GM23338 (cell line): ENCODE measurements around the gene MT1HL1. TPM values are rescaled to one million over a fixed set of nuclear protein-coding genes. Genes with fewer than 3 reads are reported as not detected.

Experiments used
- ATAC-seq: fragments of 200-7000 bp; cut with Tn5 transposase; 3 replicates; pipeline ENCODE4 v1.9.1; 2020
- DNase-seq: peaks from one replicate; pipeline ENCODE4 v3.0.0-alpha.2; 2015; ENCODE audit warnings: low spot score
- H2AFZ ChIP-seq: fragments of 200-600 bp; sonication (generic); 2 replicates; pipeline ENCODE4 v1.8.0; 2016; ENCODE audit warnings: antibody characterized with exemption, mild to moderate bottlenecking, moderate library complexity
- H3F3A ChIP-seq: fragments of 200-600 bp; sonication (generic); replicated peaks from 2 replicates; pipeline ENCODE4 v1.8.0; 2017; ENCODE audit warnings: antibody characterized with exemption, mixed run types, low read depth
- H3K27ac ChIP-seq: fragments of 200-600 bp; sonication (generic); 2 replicates; pipeline ENCODE4 v1.6.1; 2016; ENCODE audit warnings: low read depth
- H3K27me3 ChIP-seq: fragments of 200-600 bp; sonication (generic); 2 replicates; pipeline ENCODE4 v1.8.0; 2016; ENCODE audit warnings: mild to moderate bottlenecking, mixed run types, moderate library complexity; ENCODE audit not compliant: insufficient read depth
- H3K36me3 ChIP-seq: fragments of 200-600 bp; sonication (generic); 2 replicates; pipeline ENCODE4 v1.8.0; 2016; ENCODE audit warnings: mild to moderate bottlenecking; ENCODE audit not compliant: insufficient read depth
- H3K4me1 ChIP-seq: fragments of 200-600 bp; sonication (generic); 2 replicates; pipeline ENCODE4 v1.8.0; 2016; ENCODE audit warnings: mild to moderate bottlenecking, moderate library complexity; ENCODE audit not compliant: insufficient read depth
- H3K4me2 ChIP-seq: fragments of 200-600 bp; sonication (generic); 2 replicates; pipeline ENCODE4 v1.7.1; 2017; ENCODE audit warnings: mixed run types
- H3K4me3 ChIP-seq: fragments of 200-600 bp; sonication (generic); 2 replicates; pipeline ENCODE4 v1.6.1; 2016; ENCODE audit warnings: mixed run types
- H3K79me2 ChIP-seq: fragments of 200-600 bp; sonication (generic); replicated peaks from 2 replicates; pipeline ENCODE4 v1.8.0; 2017; ENCODE audit warnings: mild to moderate bottlenecking; ENCODE audit not compliant: insufficient read depth
- H3K9me2 ChIP-seq: fragments of 200-600 bp; sonication (generic); 2 replicates; pipeline ENCODE4 v1.8.0; 2017; ENCODE audit not compliant: insufficient read depth
- H4K20me1 ChIP-seq: fragments of 200-600 bp; sonication (generic); replicated peaks from 2 replicates; pipeline ENCODE4 v1.8.0; 2017; ENCODE audit warnings: mild to moderate bottlenecking; ENCODE audit not compliant: insufficient read depth
- H3K27ac Mint-ChIP-seq: 2 replicates; pipeline ENCODE4 v1.8.0; 2020; ENCODE audit warnings: inconsistent platforms, mild to moderate bottlenecking, moderate library complexity, mixed read lengths
- H3K27me3 Mint-ChIP-seq: 3 replicates; pipeline ENCODE4 v1.8.0; 2022; ENCODE audit warnings: low read depth, mild to moderate bottlenecking, moderate library complexity, mixed read lengths, inconsistent platforms; ENCODE audit not compliant: insufficient read depth, poor library complexity
- H3K36me3 Mint-ChIP-seq: 3 replicates; pipeline ENCODE4 v1.8.0; 2021; ENCODE audit warnings: low read depth, mild to moderate bottlenecking, inconsistent platforms, moderate library complexity, mixed read lengths
- H3K4me1 Mint-ChIP-seq: 3 replicates; pipeline ENCODE4 v1.8.0; 2020; ENCODE audit warnings: mild to moderate bottlenecking, inconsistent platforms, mixed read lengths
- H3K4me3 Mint-ChIP-seq: 3 replicates; pipeline ENCODE4 v1.8.0; 2021; ENCODE audit warnings: moderate library complexity, mild to moderate bottlenecking, inconsistent platforms, mixed read lengths
- H3K9me3 Mint-ChIP-seq: 3 replicates; pipeline ENCODE4 v1.8.0; 2020; ENCODE audit warnings: moderate library complexity, mild to moderate bottlenecking, inconsistent platforms, mixed read lengths
- CREB1 ChIP-seq: fragments of 250-450 bp; sonication (Bioruptor Pico); IDR thresholded peaks from 2 replicates; pipeline ENCODE4 v1.5.0; 2020; ENCODE audit warnings: low read depth, mild to moderate bottlenecking, moderate library complexity
- EZH2 ChIP-seq: fragments of 200-600 bp; sonication (generic); IDR thresholded peaks from one replicate; pipeline ENCODE4 v1.8.0; 2017; ENCODE audit warnings: antibody characterized with exemption, mild to moderate bottlenecking, low read depth; ENCODE audit not compliant: unreplicated experiment
- JUNB ChIP-seq: IDR thresholded peaks from one replicate; pipeline ENCODE4 v1.6.1; 2016; ENCODE audit warnings: antibody characterized with exemption; ENCODE audit not compliant: unreplicated experiment
- NANOG ChIP-seq: IDR thresholded peaks from 2 replicates; pipeline ENCODE4 v1.6.1; 2016; ENCODE audit warnings: antibody characterized with exemption, borderline replicate concordance
- ZNF114 ChIP-seq: fragments of 250-450 bp; sonication (Bioruptor Pico); IDR thresholded peaks from 2 replicates; pipeline ENCODE4 v1.5.0; 2020; ENCODE audit warnings: mild to moderate bottlenecking, moderate library complexity
- ZNF462 ChIP-seq: fragments of 250-450 bp; sonication (Bioruptor Pico); IDR thresholded peaks from 2 replicates; pipeline ENCODE4 v1.5.0; 2020; ENCODE audit warnings: mild to moderate bottlenecking, moderate library complexity
- polyA plus RNA-seq: library from polyadenylated mRNA; unstranded; fragments of >200 nt; fragmentation: Nextera tagmentation; extraction: Ambion mirVana; gene quantifications from 2 replicates; pipeline ENCODE4 v1.2.1, GENCODE V29; 2016
- total RNA-seq: library from RNA; depleted of rRNA; stranded (reverse); fragments of >200 nt; shearing (Covaris generic); gene quantifications from 2 replicates; pipeline ENCODE4 v1.2.3, GENCODE V29; 2014
- TF ChIP-seq, protein P1 (sequence below), 2 experiments: fragments of 200-600 bp in 1 of 2; sonication (generic) in 1 of 2; conservative IDR thresholded peaks; 2 replicates each; pipeline versions ENCODE4 v1.5.1 to v1.6.1; 2016 to 2017; ENCODE audit warnings: antibody characterized with exemption in 2 of 2, low read depth in 2 of 2, mild to moderate bottlenecking in 2 of 2, moderate library complexity in 1 of 2

MT1HL1 gene
- total and polyA plus RNA-seq, 2 experiments from 2014 or later: not detected

DNA sequence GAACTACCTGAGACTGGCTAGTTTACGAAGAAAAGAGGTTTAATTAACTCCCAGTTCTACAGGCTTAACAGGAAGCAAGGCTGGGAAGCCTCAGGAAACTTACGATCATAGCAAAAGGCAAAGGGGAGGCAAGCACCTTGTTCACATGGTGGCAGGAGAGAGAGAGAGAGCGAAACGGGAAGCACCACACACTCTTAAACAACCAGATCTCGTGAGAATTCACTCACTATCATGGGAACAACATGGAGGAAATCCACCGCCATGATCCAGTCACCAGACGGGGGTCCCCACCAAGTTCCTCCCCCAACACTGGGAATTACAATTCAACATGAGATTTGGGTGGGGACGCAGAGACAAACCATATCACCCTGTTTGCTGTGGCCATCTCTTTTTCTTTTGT lies 11.8 kb downstream of the MT1HL1 start:
- H3K27ac ChIP-seq: no peak overlapping the region
- H3K4me2 ChIP-seq: no peak overlapping the region
- Mint-ChIP-seq H3K36me3 (peaks cover 13% of the 10 kb centered on the region), H3K27ac (no peak overlapping the region), H3K4me3 (no peak overlapping the region), H3K27me3 (peaks cover 11% of the 10 kb centered on the region), H3K9me3 (peaks cover 19% of the 10 kb centered on the region), H3K4me1 (no peaks in the 10 kb centered on the region; the same call in 2 of the 3 replicates)
- DNase-seq (no peak), ATAC-seq (no peak)
- no peaks in the 10 kb centered on the region for H3K27me3 ChIP-seq
- no peaks in the 10 kb centered on the region for H3K79me2 ChIP-seq
- no peaks in the 10 kb centered on the region for H3F3A ChIP-seq
- TF ChIP-seq NANOG: no peak
- TF ChIP-seq, protein P1, sequence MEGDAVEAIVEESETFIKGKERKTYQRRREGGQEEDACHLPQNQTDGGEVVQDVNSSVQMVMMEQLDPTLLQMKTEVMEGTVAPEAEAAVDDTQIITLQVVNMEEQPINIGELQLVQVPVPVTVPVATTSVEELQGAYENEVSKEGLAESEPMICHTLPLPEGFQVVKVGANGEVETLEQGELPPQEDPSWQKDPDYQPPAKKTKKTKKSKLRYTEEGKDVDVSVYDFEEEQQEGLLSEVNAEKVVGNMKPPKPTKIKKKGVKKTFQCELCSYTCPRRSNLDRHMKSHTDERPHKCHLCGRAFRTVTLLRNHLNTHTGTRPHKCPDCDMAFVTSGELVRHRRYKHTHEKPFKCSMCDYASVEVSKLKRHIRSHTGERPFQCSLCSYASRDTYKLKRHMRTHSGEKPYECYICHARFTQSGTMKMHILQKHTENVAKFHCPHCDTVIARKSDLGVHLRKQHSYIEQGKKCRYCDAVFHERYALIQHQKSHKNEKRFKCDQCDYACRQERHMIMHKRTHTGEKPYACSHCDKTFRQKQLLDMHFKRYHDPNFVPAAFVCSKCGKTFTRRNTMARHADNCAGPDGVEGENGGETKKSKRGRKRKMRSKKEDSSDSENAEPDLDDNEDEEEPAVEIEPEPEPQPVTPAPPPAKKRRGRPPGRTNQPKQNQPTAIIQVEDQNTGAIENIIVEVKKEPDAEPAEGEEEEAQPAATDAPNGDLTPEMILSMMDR (conservative IDR thresholded peaks at IDR 0.05; ENCODE audit: low read depth in 2 of 2): no peak
- no peak for TF ChIP-seq JUNB
- no peak for TF ChIP-seq EZH2
- TF ChIP-seq ZNF114: no peak
- no peak for TF ChIP-seq ZNF462 (CRISPR knock-in tag)
- no peak for TF ChIP-seq CREB1 (CRISPR knock-in tag)
- no peak overlapping the region for H3K4me3 ChIP-seq
- H3K9me2 ChIP-seq: no peaks in the 10 kb centered on the region; the same call in 1 of the 2 replicates
- H3K36me3 ChIP-seq: no peaks in the 10 kb centered on the region
- H4K20me1 ChIP-seq: no peaks in the 10 kb centered on the region
- no peaks in the 10 kb centered on the region for H3K4me1 ChIP-seq
- H2AFZ ChIP-seq: peak overlapping the region; percentile 60; the same call in 1 of the 2 replicates
